ENCODE measurements around the gene EMP3.

DNA sequence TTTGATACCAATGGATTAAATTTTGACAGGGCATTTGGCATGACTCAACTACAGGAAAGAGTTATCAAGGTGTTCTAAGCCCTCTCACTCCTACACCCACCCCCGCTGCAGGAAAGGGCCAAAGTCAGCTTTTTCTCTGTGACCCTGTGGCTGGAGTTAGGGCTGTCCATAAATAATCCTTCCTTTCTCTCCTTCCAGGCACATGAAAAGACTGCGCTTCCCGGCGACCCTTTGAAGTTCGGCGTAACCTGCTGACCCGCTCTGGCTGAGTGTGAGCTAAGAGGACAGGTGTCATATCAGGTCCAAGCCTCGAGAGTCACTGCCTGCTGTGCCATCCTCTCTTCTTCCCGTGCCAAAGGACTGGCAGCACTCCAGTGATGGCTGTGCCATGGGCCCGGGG is 29.9 kb upstream of the EMP3 start:
- no peak for TF ChIP-seq YY1 (IDR thresholded peaks at IDR 0.05; ENCODE audit: low read depth)
- no peak for TF ChIP-seq TEAD4 (IDR thresholded peaks at IDR 0.05)
- TF ChIP-seq, protein P1, sequence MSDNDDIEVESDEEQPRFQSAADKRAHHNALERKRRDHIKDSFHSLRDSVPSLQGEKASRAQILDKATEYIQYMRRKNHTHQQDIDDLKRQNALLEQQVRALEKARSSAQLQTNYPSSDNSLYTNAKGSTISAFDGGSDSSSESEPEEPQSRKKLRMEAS (IDR thresholded peaks at IDR 0.05) = no peak
- TF ChIP-seq CEBPB (IDR thresholded peaks at IDR 0.05) = no peak

Measured in Ishikawa (cell line).